NCI-H774 (cell line): ENCODE measurements around the gene RESP18.
A peak's percentile ranks its signal among the peaks of the same experiment; 100 is the strongest.
"Not testable (repeated sequence)": the region's sequence is repeated elsewhere in the genome, so short reads cannot be mapped to it uniquely, and the experiment has no call there.

ENCODE experiments used
- DNase-seq: peaks from one replicate; lab custom pipeline; 2025; lab: John Stamatoyannopoulos, UW

The RESP18 gene

GRCh38 chr2:219325136-219325535, 7.4 kb downstream of the RESP18 start:
- DNase-seq: no peak

DNA sequence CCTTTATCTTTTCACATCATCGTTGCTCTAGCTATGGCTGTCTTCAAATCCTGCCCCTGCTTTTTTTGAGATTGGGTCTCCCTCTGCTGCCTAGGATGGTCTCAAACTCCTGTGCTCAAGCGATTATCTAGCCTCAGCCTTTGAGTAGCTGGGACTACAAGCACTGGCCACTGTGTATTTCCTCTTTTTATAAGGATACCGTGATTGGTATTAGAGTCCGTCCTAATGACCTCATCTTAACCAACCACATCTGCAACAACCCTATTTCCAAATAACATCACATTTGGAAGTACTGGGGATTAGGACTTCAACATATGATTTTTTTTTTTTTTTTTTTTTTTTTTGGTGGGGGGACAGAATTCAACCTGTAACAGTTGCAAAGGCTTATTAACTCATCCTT, 9.1 kb downstream of the RESP18 start:
- DNase-seq: no peak

DNA sequence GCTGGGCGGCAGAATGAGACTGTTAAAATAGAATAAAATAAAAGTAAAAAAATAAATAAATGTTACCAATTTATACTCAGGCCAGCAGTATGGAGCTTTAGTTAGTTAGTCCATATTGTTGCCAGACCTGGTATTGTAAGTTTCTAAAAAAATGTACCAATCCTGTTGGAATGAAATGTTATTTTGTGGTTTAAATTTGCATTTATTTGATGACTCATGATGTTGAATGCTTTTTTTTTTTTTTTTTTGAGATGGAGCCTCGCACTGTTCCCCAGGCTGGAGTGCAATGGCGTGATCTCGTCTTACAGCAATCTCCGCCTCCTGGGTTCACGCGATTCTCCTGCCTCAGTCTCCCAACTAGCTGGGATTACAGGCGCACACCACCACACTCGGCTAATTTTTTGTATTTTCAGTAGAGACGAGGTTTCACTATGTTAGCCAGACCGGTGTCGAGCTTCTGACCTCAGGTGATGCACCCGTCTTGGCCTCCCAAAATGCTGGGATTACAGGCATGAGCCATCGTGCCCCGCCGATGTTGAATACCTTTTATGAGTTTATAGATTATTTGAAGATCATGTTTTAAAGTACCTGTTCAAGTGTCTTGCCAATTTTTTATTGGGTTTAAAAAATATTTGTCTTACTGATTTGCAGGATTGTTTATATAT, 17.6 kb downstream of the RESP18 start:
- no peak for DNase-seq

DNA sequence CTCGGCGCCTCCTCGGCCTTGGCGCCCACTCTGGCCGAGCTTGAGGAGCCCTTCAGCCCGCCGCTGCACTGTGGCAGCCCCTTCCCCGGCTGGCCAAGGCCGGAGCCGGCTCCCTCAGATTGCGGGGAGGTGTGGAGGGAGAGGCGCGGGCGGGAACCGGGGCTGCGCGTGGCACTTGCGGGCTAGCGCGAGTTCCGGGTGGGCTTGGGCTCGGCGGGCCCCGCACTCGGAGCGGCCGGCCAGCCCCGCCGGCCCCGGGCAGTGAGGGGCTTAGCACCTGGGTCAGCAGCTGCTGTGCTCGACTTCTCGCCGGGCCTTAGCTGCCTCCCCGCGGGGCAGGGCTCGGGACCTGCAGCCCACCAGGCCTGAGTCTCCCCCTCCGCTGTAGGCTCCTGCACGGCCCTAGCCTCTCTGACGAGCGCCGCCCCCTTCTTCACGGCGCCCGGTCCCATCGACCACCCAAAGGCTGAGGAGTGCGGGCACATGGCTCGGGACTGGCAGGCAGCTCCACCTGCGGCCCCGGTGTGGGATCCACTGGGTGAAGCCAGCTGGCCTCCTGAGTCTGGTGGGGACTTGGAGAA, 19.8 kb downstream of the RESP18 start:
- DNase-seq: not testable (repeated sequence)

DNA sequence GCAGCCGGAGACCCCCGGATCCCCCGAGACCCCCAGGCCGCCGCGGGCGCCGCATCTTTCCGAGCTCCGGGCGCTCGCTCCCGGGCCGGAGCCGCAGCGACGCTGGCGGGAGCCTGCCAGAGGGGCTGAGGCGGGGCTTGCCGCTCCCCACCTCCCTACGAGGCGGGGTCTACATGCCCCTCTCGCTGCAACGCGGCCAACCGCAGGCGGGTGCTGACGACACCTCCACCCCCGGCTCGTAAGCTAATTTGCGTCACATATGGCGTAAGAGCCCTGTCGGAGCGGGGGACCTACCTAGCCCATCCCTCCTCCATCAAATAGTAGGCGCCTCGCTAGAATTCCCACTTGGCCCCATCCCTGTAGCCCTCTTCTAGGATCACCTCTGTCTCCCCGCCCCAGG, 23.3 kb downstream of the RESP18 start, which contains the start of gene PTPRN:
PTPRN (minus strand) TSS at position 124 of the 400 bp plus-strand sequence; CDS start at position 55, 69 bp downstream.
- DNase-seq: peak; percentile 62

DNA sequence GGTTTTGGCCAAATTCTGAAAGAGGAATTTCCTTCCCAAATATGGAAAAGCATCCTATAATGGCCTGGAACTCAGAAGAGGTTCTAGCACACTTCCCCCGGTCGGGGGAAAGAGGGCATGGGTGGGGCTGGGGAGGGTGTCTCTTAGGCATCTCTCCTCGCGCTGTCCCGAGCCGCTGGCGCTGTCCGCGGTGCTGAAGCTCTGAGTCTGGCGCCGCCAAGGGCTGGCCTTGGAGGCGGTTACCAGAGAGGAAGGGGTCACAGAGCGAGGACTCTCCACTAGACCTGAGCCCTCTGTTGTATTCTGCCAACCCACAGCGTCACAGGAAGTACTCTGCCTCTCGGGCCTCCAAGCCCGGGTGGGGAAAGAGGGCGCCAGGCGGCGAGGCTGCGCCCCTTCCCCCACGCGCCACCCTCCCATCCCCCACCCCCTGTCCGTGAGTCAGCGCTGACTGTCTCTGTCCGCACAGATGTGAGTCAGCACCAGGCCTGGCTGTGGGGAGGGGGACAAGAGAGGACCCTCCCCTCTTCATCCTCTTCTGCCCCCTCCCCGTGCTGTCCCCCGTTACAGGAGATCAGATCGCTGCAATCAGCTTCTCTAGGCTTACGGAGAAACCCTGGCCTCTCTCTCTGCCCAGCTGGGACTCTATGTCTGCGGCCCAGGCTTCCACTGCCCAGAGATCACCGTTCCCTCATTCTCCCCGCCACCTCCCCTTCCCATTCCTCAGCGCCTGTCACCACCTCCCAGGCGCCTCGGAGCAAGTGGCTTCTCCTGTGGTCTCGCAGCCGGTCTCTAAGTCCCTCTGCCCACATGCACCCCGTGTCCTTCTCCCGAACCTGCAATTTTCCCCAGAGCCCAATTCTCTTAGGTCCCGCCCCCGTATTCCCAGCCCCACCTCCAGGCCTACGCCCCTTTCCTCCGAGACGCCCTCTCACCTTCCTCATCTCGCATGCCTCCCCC, 24.1 kb downstream of the RESP18 start:
- DNase-seq: no peak

- DNase-seq: no peak
Measured at GRCh38 chr2:219306047-219306446, 26.5 kb downstream of the RESP18 start.

DNA sequence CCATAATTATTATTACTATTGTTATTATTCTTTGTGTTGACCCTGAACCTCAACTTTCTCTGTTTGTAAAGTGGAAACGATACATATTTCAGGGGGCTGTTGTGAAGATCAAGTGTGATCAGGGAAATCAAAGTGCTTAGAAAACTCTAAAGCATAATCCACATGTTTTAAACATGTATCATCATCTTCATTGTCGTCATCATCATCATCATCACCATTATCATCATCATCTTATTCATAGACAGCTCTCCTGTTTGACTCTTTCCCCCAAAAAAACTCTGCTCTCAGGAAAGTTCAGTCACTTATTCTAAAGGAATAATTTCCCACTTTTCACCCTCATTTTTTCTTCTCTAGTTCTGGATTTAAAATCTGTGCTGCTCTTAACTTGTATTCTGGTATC, 28.3 kb downstream of the RESP18 start:
- DNase-seq: no peak

- DNase-seq: no peak
Measured at GRCh38 chr2:219302412-219302968, 30.1 kb downstream of the RESP18 start.

- DNase-seq: no peak
Measured at GRCh38 chr2:219300022-219300421, 32.5 kb downstream of the RESP18 start.

GRCh38 chr2:219299372-219299760, 33.2 kb downstream of the RESP18 start:
- DNase-seq: no peak

DNA sequence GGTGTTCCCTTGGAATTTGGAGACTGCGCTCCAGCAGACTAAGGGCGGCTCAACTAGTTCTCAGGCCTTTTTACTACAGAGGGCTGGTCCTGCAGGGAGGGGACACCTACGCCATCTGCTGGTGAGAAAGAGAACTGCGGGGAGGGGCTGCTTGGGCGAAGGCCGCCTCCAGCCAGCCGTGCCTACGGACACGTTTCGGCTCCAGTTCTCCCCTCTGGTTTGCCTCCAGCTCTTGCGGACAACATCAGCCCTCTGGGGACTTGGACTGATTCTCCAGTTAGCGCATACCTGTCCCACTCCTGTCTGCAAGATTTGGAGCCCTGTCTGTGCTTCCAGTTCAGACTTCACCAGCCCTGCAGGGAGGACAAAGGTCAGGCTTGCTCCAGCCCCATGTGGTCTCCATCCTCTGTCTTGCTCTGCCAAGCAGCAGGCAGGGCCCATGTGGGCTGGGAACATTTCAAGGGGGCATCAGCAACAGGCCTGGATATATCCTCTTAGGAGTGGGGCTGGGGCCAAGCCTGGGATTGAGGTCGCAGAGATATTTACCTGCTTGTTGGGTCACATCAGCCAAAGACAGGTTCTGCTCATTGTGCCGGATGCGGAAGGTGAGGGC, 33.7 kb downstream of the RESP18 start:
- DNase-seq: peak; percentile 50

GRCh38 chr2:219297766-219298456, 34.6 kb downstream of the RESP18 start:
- DNase-seq: no peak

GRCh38 chr2:219296631-219297391, 35.7 kb downstream of the RESP18 start:
- DNase-seq: no peak

- no peak for DNase-seq
Measured at GRCh38 chr2:219296142-219296541, 36.4 kb downstream of the RESP18 start.

DNA sequence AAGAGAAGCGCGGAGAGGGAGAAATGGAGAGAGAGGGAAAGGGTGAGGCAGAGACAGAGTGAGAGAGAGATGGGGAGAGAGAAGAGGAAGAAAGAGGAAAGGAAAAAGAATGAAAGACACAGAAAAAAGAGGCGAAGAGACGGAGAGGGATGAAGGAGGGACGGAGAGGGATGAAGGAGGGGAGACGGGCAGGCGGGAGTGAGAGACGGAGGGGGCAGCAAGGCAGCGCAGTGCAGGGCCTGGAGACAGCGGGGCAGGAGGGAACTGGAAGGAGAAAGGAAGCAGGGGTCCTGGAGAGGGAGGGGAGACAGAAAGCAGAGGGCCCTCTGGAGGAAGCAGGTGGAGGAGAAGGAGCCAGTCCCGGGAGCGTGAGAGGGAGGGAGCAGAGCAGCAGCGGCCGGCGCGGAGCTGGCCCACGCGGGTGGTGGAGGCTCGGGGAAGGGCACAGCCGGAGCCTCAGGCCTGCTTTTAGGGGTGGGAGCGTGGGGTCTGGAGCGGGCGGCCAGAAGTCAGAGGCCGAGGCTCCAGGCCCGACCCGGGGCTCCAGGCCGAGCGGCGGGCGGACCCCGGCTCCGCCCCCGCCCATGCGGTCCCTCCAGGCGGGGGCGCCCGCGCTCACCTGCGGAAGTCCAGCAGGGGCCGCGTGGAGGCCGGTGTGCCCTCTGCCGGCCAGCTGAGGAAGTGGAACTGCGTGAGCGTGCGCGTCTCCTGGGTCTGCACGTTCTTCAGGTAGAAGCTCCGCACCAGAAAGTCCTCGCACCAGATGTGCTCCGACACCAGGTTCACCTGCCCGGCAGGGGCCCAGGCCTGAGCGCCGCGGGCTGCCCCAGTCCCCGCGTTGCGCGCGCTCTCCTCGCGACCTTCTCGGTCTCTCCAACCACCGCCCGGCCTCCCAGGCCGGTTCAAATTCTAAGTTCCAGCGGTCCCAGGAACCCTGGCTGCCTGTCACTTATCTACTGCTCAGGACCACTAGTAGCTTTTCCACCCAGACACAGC, 37.9 kb downstream of the RESP18 start:
- DNase-seq: peak; percentile 79

DNA sequence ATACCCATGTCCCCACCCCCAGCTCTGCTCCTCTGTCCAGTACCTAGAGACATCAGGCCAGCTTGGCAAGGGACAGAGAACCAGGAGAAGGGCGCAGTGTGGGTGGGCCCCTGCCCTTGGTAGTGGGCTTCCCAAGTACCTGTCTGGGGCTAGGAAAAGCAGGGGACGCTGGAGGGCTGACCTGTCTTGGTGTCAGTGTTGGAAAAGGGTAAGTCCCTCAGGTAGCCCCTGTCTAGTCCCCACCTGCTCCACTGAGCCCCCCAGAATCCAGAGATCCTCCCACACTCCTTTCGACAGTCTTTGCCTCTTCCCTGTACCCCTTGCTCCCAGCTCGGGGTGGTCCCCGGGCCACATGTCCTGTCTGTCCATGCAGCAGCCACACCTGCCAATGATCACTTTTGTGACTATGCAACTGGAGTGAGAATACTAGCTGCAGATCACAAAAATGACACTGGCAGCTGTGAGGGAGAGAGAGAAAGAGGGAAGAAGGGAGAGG, 38.8 kb downstream of the RESP18 start:
- DNase-seq: no peak

- no peak for DNase-seq
Measured at GRCh38 chr2:219292616-219293015, 39.9 kb downstream of the RESP18 start.

GRCh38 chr2:219291910-219292490, 40.5 kb downstream of the RESP18 start:
- DNase-seq: no peak
